Panc1 (cell line): ENCODE data around the gene SPARC. TPM values are rescaled to one million over a fixed set of nuclear protein-coding genes. Genes with fewer than 3 reads are reported as not detected.
"Not testable (repeated sequence)": the region's sequence is repeated elsewhere in the genome, so short reads cannot be mapped to it uniquely, and the experiment has no call there.

ENCODE experiments used
- ATAC-seq: fragments of 200-7000 bp; cut with Tn5 transposase; 2 replicates; pipeline ENCODE4 v1.9.1; 2020; ENCODE audit warnings: mild to moderate bottlenecking, moderate library complexity
- BruUV-seq: library from RNA; stranded (reverse); fragments of 400-500 nt; replicated peaks from 2 replicates; lab custom pipeline; 2021; lab: Mats Ljungman, UMichigan
- CTCF ChIA-PET: fragments of 300-600 bp; sonication (Branson Sonifier 250); formaldehyde crosslinking; loops from one replicate; lab custom pipeline; 2022; ENCODE audit warnings: antibody characterized with exemption; lab: Charles Lee
- POLR2A ChIA-PET: fragments of 300-600 bp; sonication (Branson Sonifier 250); formaldehyde crosslinking; loops from one replicate; lab custom pipeline; 2022; ENCODE audit warnings: antibody characterized with exemption; lab: Charles Lee
- DNase-seq: peaks from one replicate; pipeline ENCODE4 v3.0.0-alpha.2; 2010; ENCODE audit warnings: low read depth, low spot score
- H3K27ac ChIP-seq: 2 replicates; pipeline ENCODE4 v1.5.1; 2011; ENCODE audit warnings: mild to moderate bottlenecking, low read length, inconsistent platforms
- H3K27me3 ChIP-seq: fragments of 200-500 bp; sonication (Bioruptor generic); 2 replicates; pipeline ENCODE4 v1.6.0; 2014; ENCODE audit warnings: low read length, inconsistent platforms; ENCODE audit not compliant: control insufficient read depth, insufficient read depth
- H3K36me3 ChIP-seq: fragments of 200-500 bp; sonication (Bioruptor generic); 2 replicates; pipeline ENCODE4 v1.5.1; 2014; ENCODE audit warnings: inconsistent platforms, mild to moderate bottlenecking, low read length, moderate library complexity; ENCODE audit not compliant: control insufficient read depth, insufficient read depth
- H3K4me1 ChIP-seq: 2 replicates; pipeline ENCODE4 v1.5.1; 2011; ENCODE audit warnings: inconsistent platforms, mild to moderate bottlenecking, low read length, moderate library complexity; ENCODE audit not compliant: control insufficient read depth, insufficient read depth
- H3K4me3 ChIP-seq, 2 experiments: 2 replicates each; pipeline ENCODE4 v1.5.1; 2011 to 2012; ENCODE audit warnings: low read depth in 2 of 2, low read length in 2 of 2, mild to moderate bottlenecking in 2 of 2, inconsistent platforms in 1 of 2, moderate library complexity in 1 of 2
- H3K9me3 ChIP-seq: fragments of 200-500 bp; sonication (Bioruptor generic); 2 replicates; pipeline ENCODE4 v1.5.1; 2014; ENCODE audit warnings: low read depth, mild to moderate bottlenecking, inconsistent platforms, low read length, moderate library complexity; ENCODE audit not compliant: control insufficient read depth, insufficient read depth
- POLR2AphosphoS5 ChIP-seq: IDR thresholded peaks from 2 replicates; pipeline ENCODE4 v1.6.1; 2012; ENCODE audit warnings: mild to moderate bottlenecking, low read depth, low read length, moderate library complexity
- REST ChIP-seq, 2 experiments: IDR thresholded peaks; 2 replicates each; pipeline ENCODE4 v1.6.1; 2011 to 2012; ENCODE audit warnings: low read depth in 2 of 2, control low read depth in 1 of 2, low read length in 1 of 2, mild to moderate bottlenecking in 1 of 2, moderate library complexity in 1 of 2; ENCODE audit not compliant: insufficient read depth in 1 of 2
- SIN3A ChIP-seq: IDR thresholded peaks from 2 replicates; pipeline ENCODE4 v1.6.1; 2012; ENCODE audit warnings: low read depth, mild to moderate bottlenecking, low read length, moderate library complexity, borderline replicate concordance; ENCODE audit not compliant: insufficient read depth
- TCF7L2 ChIP-seq: IDR thresholded peaks from 2 replicates; pipeline ENCODE4 v1.6.1; 2011; ENCODE audit warnings: mild to moderate bottlenecking, low read depth, low read length, inconsistent platforms
- in situ Hi-C: cut with HindIII; loops from 2 replicates; pipeline ENCODE4 v1.10.0; 2016; ENCODE audit warnings: low sequenced_read_pairs, low pct_unique_long_range_greater_than_20kb
- intact Hi-C: fragments of 100-400 bp; cut with micrococcal nuclease; formaldehyde crosslinking; loops from one replicate; pipeline ENCODE4 v1.10.0; 2022; ENCODE audit not compliant: unreplicated experiment
- total RNA-seq: library from RNA; stranded (reverse); gene quantifications from one replicate; pipeline ENCODE4 v1.2.1, GENCODE V29; 2021; ENCODE audit not compliant: unreplicated experiment
- TF ChIP-seq, protein P1 (sequence below): fragments of 450-650 bp; IDR thresholded peaks from 2 replicates; pipeline ENCODE4 v1.5.1; 2017; ENCODE audit warnings: mild to moderate bottlenecking

Gene SPARC
- total RNA-seq, 1 experiment from 2014 or later, result 228 TPM

DNA sequence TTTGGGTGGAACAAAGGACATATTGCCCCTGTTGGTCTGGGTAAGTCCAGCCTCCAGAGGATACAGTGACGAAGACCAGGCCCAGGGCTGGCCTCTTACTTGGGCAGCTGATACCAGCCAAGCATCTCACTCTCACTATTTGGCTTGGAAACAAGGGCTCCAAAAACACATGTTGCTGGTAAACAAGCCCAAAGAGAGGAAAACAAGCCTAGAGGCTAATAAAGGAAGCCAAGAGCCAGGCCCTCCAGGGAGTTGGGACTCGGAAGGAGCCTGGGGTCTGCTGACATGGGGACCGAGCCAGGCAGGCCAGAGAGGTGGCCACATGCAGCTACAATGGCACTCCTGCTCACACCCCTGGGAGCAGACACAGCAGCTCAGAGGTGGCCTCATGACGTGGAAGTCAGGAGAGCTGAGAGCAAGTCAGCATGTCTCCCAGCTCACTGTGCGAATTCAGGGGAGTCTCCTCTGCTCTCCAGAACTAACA is 5.7 kb downstream of the SPARC start:
- Histone ChIP-seq H3K9me3 (no peaks in the 10 kb centered on the region), H3K36me3 (no peaks in the 10 kb centered on the region), H3K27ac (peak overlapping the region; percentile 10), H3K4me3 (no peak overlapping the region), H3K27me3 (no peaks in the 10 kb centered on the region), H3K4me1 (peaks cover 28% of the 10 kb centered on the region)
- TF ChIP-seq SIN3A, result no peak
- no peak for TF ChIP-seq POLR2AphosphoS5
- TF ChIP-seq, protein P1, sequence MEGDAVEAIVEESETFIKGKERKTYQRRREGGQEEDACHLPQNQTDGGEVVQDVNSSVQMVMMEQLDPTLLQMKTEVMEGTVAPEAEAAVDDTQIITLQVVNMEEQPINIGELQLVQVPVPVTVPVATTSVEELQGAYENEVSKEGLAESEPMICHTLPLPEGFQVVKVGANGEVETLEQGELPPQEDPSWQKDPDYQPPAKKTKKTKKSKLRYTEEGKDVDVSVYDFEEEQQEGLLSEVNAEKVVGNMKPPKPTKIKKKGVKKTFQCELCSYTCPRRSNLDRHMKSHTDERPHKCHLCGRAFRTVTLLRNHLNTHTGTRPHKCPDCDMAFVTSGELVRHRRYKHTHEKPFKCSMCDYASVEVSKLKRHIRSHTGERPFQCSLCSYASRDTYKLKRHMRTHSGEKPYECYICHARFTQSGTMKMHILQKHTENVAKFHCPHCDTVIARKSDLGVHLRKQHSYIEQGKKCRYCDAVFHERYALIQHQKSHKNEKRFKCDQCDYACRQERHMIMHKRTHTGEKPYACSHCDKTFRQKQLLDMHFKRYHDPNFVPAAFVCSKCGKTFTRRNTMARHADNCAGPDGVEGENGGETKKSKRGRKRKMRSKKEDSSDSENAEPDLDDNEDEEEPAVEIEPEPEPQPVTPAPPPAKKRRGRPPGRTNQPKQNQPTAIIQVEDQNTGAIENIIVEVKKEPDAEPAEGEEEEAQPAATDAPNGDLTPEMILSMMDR, result no peak
- no peak for TF ChIP-seq REST (IDR thresholded peaks at IDR 0.05; ENCODE audit: insufficient read depth in 1 of 2, low read depth in 2 of 2, low read length in 1 of 2)
- no peak for TF ChIP-seq TCF7L2
- in situ Hi-C loops, result no loop called here
- DNase-seq (no peak), ATAC-seq (no peak)
- no TSS peak for BruUV-seq
- ChIA-PET CTCF (no interaction called here), POLR2A (no interaction called here)
- intact Hi-C loops, result no loop called here

- intact Hi-C loops, POLR2A ChIA-PET, H3K36me3 ChIP-seq, CTCF ChIA-PET, DNase-seq, BruUV-seq, ATAC-seq, in situ Hi-C loops, H3K4me3 ChIP-seq, H3K27me3 ChIP-seq, H3K27ac ChIP-seq, H3K9me3 ChIP-seq: not testable (repeated sequence)
- peaks cover 29% of the 10 kb centered on the region for H3K4me1 ChIP-seq
Measured at GRCh38 chr5:151680156-151680505, 6.6 kb downstream of the SPARC start.

- Histone ChIP-seq H3K27me3 (no peaks in the 10 kb centered on the region), H3K4me3 (no peak overlapping the region), H3K9me3 (no peaks in the 10 kb centered on the region), H3K27ac (peak overlapping the region; percentile 52; the same call in 1 of the 2 replicates), H3K36me3 (no peaks in the 10 kb centered on the region), H3K4me1 (peaks cover 24% of the 10 kb centered on the region)
- in situ Hi-C loops (no loop called here), intact Hi-C loops (no loop called here)
- ChIA-PET CTCF (no interaction called here), POLR2A (no interaction called here)
- no TSS peak for BruUV-seq
- DNase-seq (no peak), ATAC-seq (no peak)
- TF ChIP-seq POLR2AphosphoS5 (no peak), SIN3A (no peak), REST (IDR thresholded peaks at IDR 0.05; ENCODE audit: insufficient read depth in 1 of 2, low read depth in 2 of 2, low read length in 1 of 2) (no peak), TCF7L2 (no peak)
- TF ChIP-seq, protein P1, result no peak
Measured at GRCh38 chr5:151679421-151680155, 7.1 kb downstream of the SPARC start.
